Thoracic aorta (tissue), 2 donors: ENCODE results near the gene KLF9. TPM values are rescaled to one million over a fixed set of nuclear protein-coding genes. Genes with fewer than 3 reads are reported as not detected.

Experiments used
- ATAC-seq: fragments of 150-250 bp; one replicate; pipeline ENCODE4 v1.8.0; 2017; ENCODE audit warnings: low read depth; ENCODE audit not compliant: insufficient number of reproducible peaks, low FRiP score
- DNase-seq: peaks from one replicate; pipeline ENCODE4 v3.0.0-alpha.2; 2020; ENCODE audit warnings: low spot score
- H3K27ac ChIP-seq, 2 donors: fragments of 200-600 bp; sonication (generic); 1 replicate in 1 of 2; 2 replicates in 1 of 2; pipeline ENCODE4 v1.5.1; 2016; ENCODE audit warnings: mild to moderate bottlenecking in 2 of 2, moderate library complexity in 2 of 2
- H3K27me3 ChIP-seq: fragments of 200-600 bp; sonication (generic); replicated peaks from 2 replicates; pipeline ENCODE4 v1.6.0; 2016; ENCODE audit warnings: mild to moderate bottlenecking; ENCODE audit not compliant: insufficient read depth
- H3K36me3 ChIP-seq: fragments of 200-600 bp; sonication (generic); one replicate; pipeline ENCODE4 v1.5.1; 2016
- H3K4me1 ChIP-seq, 2 donors: fragments of 200-600 bp; sonication (generic); 1 replicate in 1 of 2; 2 replicates in 1 of 2; pipeline versions ENCODE4 v1.5.1 to v1.6.0; 2016; ENCODE audit warnings: low read depth in 2 of 2, mild to moderate bottlenecking in 1 of 2; ENCODE audit not compliant: control insufficient read depth in 1 of 2
- H3K4me3 ChIP-seq: fragments of 200-600 bp; sonication (generic); 2 replicates; pipeline ENCODE4 v1.5.1; 2016; ENCODE audit warnings: mild to moderate bottlenecking
- H3K9me3 ChIP-seq: fragments of 200-600 bp; sonication (generic); 2 replicates; pipeline ENCODE4 v1.5.1; 2016
- CTCF ChIP-seq: fragments of 200-600 bp; sonication (generic); IDR thresholded peaks from one replicate; pipeline ENCODE4 v1.5.1; 2019; ENCODE audit warnings: antibody characterized with exemption
- total RNA-seq, 2 donors: library from RNA; depleted of rRNA; stranded (reverse); fragments of >200 nt; gene quantifications; one replicate each; pipeline versions ENCODE4 v1.1.0 to v1.2.3, GENCODE V29; 2016

Gene KLF9
- total RNA-seq, 2 donors from 2014 or later = 165 to 187 TPM

GRCh38 chr9:70422371-70423043 is 8.1 kb upstream of the KLF9 start:
- Histone ChIP-seq H3K4me3 (no peak overlapping the region), H3K27me3 (no peaks in the 10 kb centered on the region), H3K4me1 (peaks cover 21 to 31% of the 10 kb centered on the region in 2 donors), H3K27ac (peak overlapping the region; percentile 18 to 99), H3K36me3 (no peaks in the 10 kb centered on the region), H3K9me3 (no peaks in the 10 kb centered on the region)
- no peak for TF ChIP-seq CTCF
- DNase-seq = no peak
- ATAC-seq = no peak

- Histone ChIP-seq H3K27me3 (no peaks in the 10 kb centered on the region), H3K4me1 (peaks cover 25 to 39% of the 10 kb centered on the region in 2 donors), H3K36me3 (no peaks in the 10 kb centered on the region), H3K9me3 (no peaks in the 10 kb centered on the region), H3K4me3 (peak overlapping the region; percentile 74), H3K27ac (peak overlapping the region; percentile 99)
- DNase-seq (no peak), ATAC-seq (no peak)
- no peak for TF ChIP-seq CTCF
These were observed 7.1 kb upstream of the KLF9 start for GRCh38 chr9:70421272-70422180.

GRCh38 chr9:70420441-70421271 is 6.2 kb upstream of the KLF9 start:
- H3K27me3 ChIP-seq = no peaks in the 10 kb centered on the region
- TF ChIP-seq CTCF = no peak
- ATAC-seq = peak; percentile 62

GRCh38 chr9:70419556-70420440 is 5.3 kb upstream of the KLF9 start:
- H3K4me3 ChIP-seq = peak overlapping the region; percentile 74
- peak overlapping the region; percentile 99 for H3K27ac ChIP-seq
- no peaks in the 10 kb centered on the region for H3K36me3 ChIP-seq
- ATAC-seq (peak; percentile 54), DNase-seq (peak; percentile 89)
- H3K4me1 ChIP-seq = peaks cover 32 to 54% of the 10 kb centered on the region in 2 donors
- no peaks in the 10 kb centered on the region for H3K9me3 ChIP-seq
- no peak for TF ChIP-seq CTCF
- no peaks in the 10 kb centered on the region for H3K27me3 ChIP-seq

More at GRCh38 chr9:70420441-70421271, 6.2 kb upstream of the KLF9 start:
- peaks cover 25 to 45% of the 10 kb centered on the region in 2 donors for H3K4me1 ChIP-seq
- H3K9me3 ChIP-seq = no peaks in the 10 kb centered on the region
- peak overlapping the region; percentile 99 for H3K27ac ChIP-seq
- DNase-seq = peak; percentile 85
- H3K4me3 ChIP-seq = peak overlapping the region; percentile 74
- no peaks in the 10 kb centered on the region for H3K36me3 ChIP-seq
